Right lobe of liver (tissue), 4 donors: Measurements from ENCODE around the gene OCRL.

Source experiments
- CTCF ChIP-seq, 4 donors: fragments of 200-600 bp in 3 of 4; fragments of 450-650 bp in 1 of 4; IDR thresholded peaks; one replicate each; pipeline versions ENCODE4 v1.5.1 to v1.8.0; 2016 to 2022; ENCODE audit warnings: antibody characterized with exemption in 4 of 4, mild to moderate bottlenecking in 2 of 4
- POLR2A ChIP-seq: fragments of 450-650 bp; IDR thresholded peaks from one replicate; pipeline ENCODE4 v1.6.1; 2017; ENCODE audit warnings: antibody characterized with exemption, mild to moderate bottlenecking
- donor health status: DM: no; HTN: no; CAD: no.
- donor health status: DM: no; HTN: no; CAD: no.
- donor health status: DM: no; HTN: yes; CAD: no.

- no peak for TF ChIP-seq CTCF (IDR thresholded peaks at IDR 0.05)
- no peak for TF ChIP-seq POLR2A
Observed at GRCh38 chrX:129634541-129634940, 94.5 kb downstream of the OCRL start.
